Fibroblast of lung (primary cell): ENCODE data around the gene HP1BP3.

Experiments used
- EZH2 ChIP-seq: IDR thresholded peaks from 2 replicates; pipeline ENCODE4 v1.5.1; 2012; ENCODE audit warnings: low read length, control low read depth, mild to moderate bottlenecking; ENCODE audit errors: missing control alignments
- TF ChIP-seq, protein P1 (sequence below), 2 donors: IDR thresholded peaks in 1 of 2; conservative IDR thresholded peaks in 1 of 2; 1 replicate in 1 of 2; 2 replicates in 1 of 2; pipeline ENCODE4 v1.5.1; 2011 to 2012; ENCODE audit warnings: low read length in 2 of 2, control low read depth in 1 of 2, inconsistent platforms in 1 of 2, low read depth in 1 of 2, mild to moderate bottlenecking in 1 of 2

DNA sequence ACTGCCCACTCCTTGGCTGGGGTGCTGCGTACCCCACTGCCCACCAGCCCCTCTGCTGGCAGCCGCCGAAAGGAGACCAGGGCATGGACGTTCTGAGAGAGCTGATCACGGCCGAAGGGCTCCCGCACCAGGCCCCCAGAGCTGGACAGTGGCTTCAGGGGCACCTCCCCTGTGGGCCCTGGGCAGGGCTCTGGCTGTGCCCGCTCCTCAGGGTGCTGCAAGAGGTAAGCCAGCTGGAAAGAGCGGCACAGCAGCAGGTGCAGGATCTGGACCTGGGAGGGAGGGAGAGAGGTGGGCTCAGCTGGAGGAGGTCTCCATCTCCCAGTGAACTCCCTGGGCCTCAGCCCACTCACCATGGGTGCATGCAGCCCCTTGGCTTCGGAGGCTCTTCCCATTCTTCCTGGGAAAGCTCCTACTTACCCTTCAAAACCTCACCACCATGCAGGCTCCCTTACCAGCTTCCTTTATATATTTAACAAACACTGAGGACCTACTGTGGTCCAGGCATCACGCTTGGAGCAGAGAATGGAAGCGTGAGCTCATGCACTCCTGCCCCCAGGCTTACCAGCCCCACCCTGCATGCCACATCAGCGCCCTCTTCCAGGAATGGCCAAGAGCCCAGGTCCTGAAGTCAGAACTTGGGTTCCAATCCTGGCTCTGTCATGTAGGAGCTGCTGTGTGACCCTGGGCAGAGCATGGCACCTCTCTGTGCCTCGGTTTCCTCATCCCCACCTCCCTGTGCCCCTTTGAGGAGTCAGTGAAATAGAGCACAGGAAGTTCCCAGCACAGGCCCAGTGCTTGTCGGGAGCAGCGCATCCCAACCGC is 62.5 kb downstream of the HP1BP3 start:
- TF ChIP-seq, protein P1, sequence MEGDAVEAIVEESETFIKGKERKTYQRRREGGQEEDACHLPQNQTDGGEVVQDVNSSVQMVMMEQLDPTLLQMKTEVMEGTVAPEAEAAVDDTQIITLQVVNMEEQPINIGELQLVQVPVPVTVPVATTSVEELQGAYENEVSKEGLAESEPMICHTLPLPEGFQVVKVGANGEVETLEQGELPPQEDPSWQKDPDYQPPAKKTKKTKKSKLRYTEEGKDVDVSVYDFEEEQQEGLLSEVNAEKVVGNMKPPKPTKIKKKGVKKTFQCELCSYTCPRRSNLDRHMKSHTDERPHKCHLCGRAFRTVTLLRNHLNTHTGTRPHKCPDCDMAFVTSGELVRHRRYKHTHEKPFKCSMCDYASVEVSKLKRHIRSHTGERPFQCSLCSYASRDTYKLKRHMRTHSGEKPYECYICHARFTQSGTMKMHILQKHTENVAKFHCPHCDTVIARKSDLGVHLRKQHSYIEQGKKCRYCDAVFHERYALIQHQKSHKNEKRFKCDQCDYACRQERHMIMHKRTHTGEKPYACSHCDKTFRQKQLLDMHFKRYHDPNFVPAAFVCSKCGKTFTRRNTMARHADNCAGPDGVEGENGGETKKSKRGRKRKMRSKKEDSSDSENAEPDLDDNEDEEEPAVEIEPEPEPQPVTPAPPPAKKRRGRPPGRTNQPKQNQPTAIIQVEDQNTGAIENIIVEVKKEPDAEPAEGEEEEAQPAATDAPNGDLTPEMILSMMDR (conservative IDR thresholded peaks at IDR 0.05 in 1 of 2, IDR thresholded peaks at IDR 0.05 in 1 of 2; ENCODE audit: low read depth in 1 of 2, low read length in 2 of 2) = no peak
- no peak for TF ChIP-seq EZH2
